MCF 10A (cell line): ENCODE results near the gene APOBEC2. TPM values are rescaled to one million over a fixed set of nuclear protein-coding genes. Genes with fewer than 3 reads are reported as not detected.

ENCODE experiments used
- BruUV-seq: library from RNA; stranded (reverse); fragments of 400-500 nt; replicated peaks from 2 replicates; lab custom pipeline; 2021; lab: Mats Ljungman, UMichigan
- CTCF ChIA-PET: fragments of 300-600 bp; sonication (Branson Sonifier 250); formaldehyde crosslinking; extraction: SDS; loops from one replicate; lab custom pipeline; 2021; ENCODE audit warnings: antibody characterized with exemption, inconsistent platforms; lab: Yijun Ruan, JAX
- POLR2A ChIA-PET: fragments of 300-600, 350-650 bp; sonication (Branson Sonifier 250); formaldehyde crosslinking; extraction: SDS; loops from one replicate; lab custom pipeline; 2020; ENCODE audit warnings: antibody characterized with exemption, inconsistent platforms; lab: Yijun Ruan, JAX
- DNase-seq: peaks from one replicate; pipeline ENCODE4 v3.0.0-alpha.2; 2018; ENCODE audit not compliant: unreplicated experiment
- H3K27ac Mint-ChIP-seq: one replicate; pipeline ENCODE4 v1.8.0; 2022; ENCODE audit warnings: mild to moderate bottlenecking, low read depth, mixed read lengths; ENCODE audit not compliant: unreplicated experiment
- H3K27me3 Mint-ChIP-seq: one replicate; pipeline ENCODE4 v1.8.0; 2022; ENCODE audit warnings: mixed read lengths; ENCODE audit not compliant: insufficient read depth, unreplicated experiment
- H3K36me3 Mint-ChIP-seq: one replicate; pipeline ENCODE4 v1.8.0; 2022; ENCODE audit warnings: mild to moderate bottlenecking, moderate library complexity, mixed read lengths; ENCODE audit not compliant: insufficient read depth, unreplicated experiment
- H3K4me1 Mint-ChIP-seq: one replicate; pipeline ENCODE4 v1.8.0; 2022; ENCODE audit warnings: mixed read lengths; ENCODE audit not compliant: insufficient read depth, unreplicated experiment
- H3K4me3 Mint-ChIP-seq: one replicate; pipeline ENCODE4 v1.8.0; 2022; ENCODE audit warnings: mild to moderate bottlenecking, moderate library complexity, mixed read lengths; ENCODE audit not compliant: unreplicated experiment
- H3K9me3 Mint-ChIP-seq: one replicate; pipeline ENCODE4 v1.8.0; 2022; ENCODE audit warnings: mixed read lengths; ENCODE audit not compliant: unreplicated experiment
- intact Hi-C: fragments of 100-400 bp; cut with micrococcal nuclease; formaldehyde crosslinking; loops from 2 replicates; pipeline ENCODE4 v1.14.1; 2022
- total RNA-seq: library from RNA; stranded (reverse); gene quantifications from 2 replicates; pipeline ENCODE4 v1.2.3, GENCODE V29; 2022
- TF ChIP-seq, protein P1 (sequence below): fragments of 200-600 bp; IDR thresholded peaks from one replicate; pipeline ENCODE4 v1.8.0; 2022; ENCODE audit warnings: antibody characterized with exemption, mild to moderate bottlenecking; ENCODE audit not compliant: unreplicated experiment

Gene APOBEC2
- total RNA-seq, 1 experiment from 2014 or later, result not detected

DNA sequence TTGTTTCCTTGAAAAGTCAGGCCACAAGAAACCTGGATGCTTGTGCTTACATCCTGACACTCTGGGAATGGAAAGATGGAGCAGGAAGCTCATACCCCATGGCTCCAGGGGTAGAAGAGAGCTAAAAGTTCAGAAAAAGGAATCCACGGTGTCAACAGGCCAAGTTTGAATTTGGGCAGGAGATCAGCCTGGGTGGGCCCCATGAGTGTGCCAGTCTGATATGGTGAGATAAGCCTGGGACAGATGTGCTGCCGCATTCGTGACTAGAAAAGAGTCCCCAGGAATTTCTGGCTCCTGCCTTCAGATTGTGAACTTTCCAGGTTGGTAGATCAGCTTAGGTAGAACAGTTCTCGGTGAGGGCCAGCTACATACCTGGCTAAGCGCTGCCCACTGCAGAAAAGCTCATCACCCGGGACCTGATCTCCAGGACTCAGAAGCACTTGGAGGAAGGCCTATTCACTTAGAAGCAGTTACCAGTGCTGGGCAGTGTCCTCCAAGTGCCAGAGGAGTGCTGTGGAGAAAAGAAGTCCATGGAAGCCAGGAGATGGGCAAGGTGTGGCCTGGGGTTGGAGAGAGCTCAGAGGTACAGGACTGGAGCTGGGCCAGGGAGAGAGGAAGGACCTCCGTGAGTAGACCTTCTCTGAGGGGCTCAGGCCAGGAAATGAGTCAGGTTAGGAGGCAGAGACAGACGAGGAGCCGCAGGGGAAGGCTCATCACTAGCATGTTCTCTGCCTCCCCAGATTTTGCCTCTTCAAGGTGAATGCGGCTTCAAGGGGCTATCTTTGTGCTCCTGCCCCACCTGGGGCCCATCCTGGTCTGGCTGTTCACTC is 10.6 kb upstream of the APOBEC2 start, which contains the start of gene TSPO2:
Gene TSPO2, plus strand, starts transcription at position 242 of the 830 bp plus-strand sequence. Its CDS starts 519 bp downstream, at position 761.
- intact Hi-C loops, result no loop called here
- DNase-seq, result no peak
- Mint-ChIP-seq H3K27me3 (no peaks in the 10 kb centered on the region), H3K4me3 (no peak within 1 kb of the TSS), H3K27ac (no peak within 1 kb of the TSS), H3K4me1 (peaks cover 23% of the 10 kb centered on the region), H3K9me3 (no peaks in the 10 kb centered on the region), H3K36me3 (no peaks in the 10 kb centered on the region)
- BruUV-seq, result no TSS peak
- ChIA-PET CTCF (interaction anchor here (0.6 to 5.5 kb wide), 6 partner anchors 11 to 1733 kb away, joined by 3 to 43 read pairs (median 4); no protein-coding TSS in a partner anchor), POLR2A (no interaction called here)
- TF ChIP-seq, protein P1, sequence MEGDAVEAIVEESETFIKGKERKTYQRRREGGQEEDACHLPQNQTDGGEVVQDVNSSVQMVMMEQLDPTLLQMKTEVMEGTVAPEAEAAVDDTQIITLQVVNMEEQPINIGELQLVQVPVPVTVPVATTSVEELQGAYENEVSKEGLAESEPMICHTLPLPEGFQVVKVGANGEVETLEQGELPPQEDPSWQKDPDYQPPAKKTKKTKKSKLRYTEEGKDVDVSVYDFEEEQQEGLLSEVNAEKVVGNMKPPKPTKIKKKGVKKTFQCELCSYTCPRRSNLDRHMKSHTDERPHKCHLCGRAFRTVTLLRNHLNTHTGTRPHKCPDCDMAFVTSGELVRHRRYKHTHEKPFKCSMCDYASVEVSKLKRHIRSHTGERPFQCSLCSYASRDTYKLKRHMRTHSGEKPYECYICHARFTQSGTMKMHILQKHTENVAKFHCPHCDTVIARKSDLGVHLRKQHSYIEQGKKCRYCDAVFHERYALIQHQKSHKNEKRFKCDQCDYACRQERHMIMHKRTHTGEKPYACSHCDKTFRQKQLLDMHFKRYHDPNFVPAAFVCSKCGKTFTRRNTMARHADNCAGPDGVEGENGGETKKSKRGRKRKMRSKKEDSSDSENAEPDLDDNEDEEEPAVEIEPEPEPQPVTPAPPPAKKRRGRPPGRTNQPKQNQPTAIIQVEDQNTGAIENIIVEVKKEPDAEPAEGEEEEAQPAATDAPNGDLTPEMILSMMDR, result no peak

- Mint-ChIP-seq H3K4me1 (peaks cover 21% of the 10 kb centered on the region), H3K36me3 (no peaks in the 10 kb centered on the region), H3K27ac (no peak overlapping the region), H3K27me3 (no peaks in the 10 kb centered on the region), H3K9me3 (no peaks in the 10 kb centered on the region), H3K4me3 (no peak overlapping the region)
- intact Hi-C loops, result no loop called here
- CTCF ChIA-PET, result interaction anchor here (1.0 to 5.5 kb wide), 4 partner anchors 10 to 149 kb away, joined by 3 to 43 read pairs (median 4); no protein-coding TSS in a partner anchor
- no TSS peak for BruUV-seq
- POLR2A ChIA-PET, result no interaction called here
- TF ChIP-seq, protein P1, result no peak
- no peak for DNase-seq
Observed at GRCh38 chr6:41043151-41043550, 9.9 kb upstream of the APOBEC2 start.

GRCh38 chr6:41045664-41046063 is 7.3 kb upstream of the APOBEC2 start:
- Mint-ChIP-seq H3K4me1 (peaks cover 3% of the 10 kb centered on the region), H3K36me3 (no peaks in the 10 kb centered on the region), H3K4me3 (no peak overlapping the region), H3K27ac (no peak overlapping the region), H3K27me3 (no peaks in the 10 kb centered on the region), H3K9me3 (no peaks in the 10 kb centered on the region)
- no TSS peak for BruUV-seq
- TF ChIP-seq, protein P1, result no peak
- ChIA-PET POLR2A (interaction anchor here (0.8 kb wide), 1 partner anchor 10 kb away, joined by 3 read pairs; no protein-coding TSS in a partner anchor), CTCF (interaction anchor here (0.5 to 1.4 kb wide), 6 partner anchors 8 to 22 kb away, joined by 3 to 4 read pairs (median 4); no protein-coding TSS in a partner anchor)
- no peak for DNase-seq
- intact Hi-C loops, result no loop called here

GRCh38 chr6:41046084-41046483 is 6.9 kb upstream of the APOBEC2 start:
- Mint-ChIP-seq H3K36me3 (no peaks in the 10 kb centered on the region), H3K9me3 (no peaks in the 10 kb centered on the region), H3K27me3 (no peaks in the 10 kb centered on the region), H3K4me1 (no peaks in the 10 kb centered on the region), H3K27ac (no peak overlapping the region), H3K4me3 (no peak overlapping the region)
- BruUV-seq, result no TSS peak
- ChIA-PET POLR2A (interaction anchor here (0.7 kb wide), 1 partner anchor 9 kb away, joined by 3 read pairs; no protein-coding TSS in a partner anchor), CTCF (interaction anchor here (0.5 to 1.4 kb wide), 5 partner anchors 8 to 21 kb away, joined by 3 to 4 read pairs (median 4); no protein-coding TSS in a partner anchor)
- no peak for DNase-seq
- intact Hi-C loops, result no loop called here
- TF ChIP-seq, protein P1, result no peak
